Medulla oblongata (tissue), 1 donor: Measurements from ENCODE around the gene SLC7A4.
A peak's percentile ranks its signal among the peaks of the same experiment; 100 is the strongest.
"Not testable (repeated sequence)": the region's sequence is repeated elsewhere in the genome, so short reads cannot be mapped to it uniquely, and the experiment has no call there.

Source experiments
- DNase-seq: peaks from one replicate; pipeline ENCODE4 v3.0.0-alpha.2; 2015; ENCODE audit errors: extremely low spot score

The SLC7A4 gene

GRCh38 chr22:21020802-21021429, 11.4 kb downstream of the SLC7A4 start:
- DNase-seq = no peak

- no peak for DNase-seq
These were observed 14.0 kb downstream of the SLC7A4 start for GRCh38 chr22:21018314-21018713.

- no peak for DNase-seq
These were observed 15.5 kb downstream of the SLC7A4 start for GRCh38 chr22:21016644-21017420.

GRCh38 chr22:21015466-21016006, 16.8 kb downstream of the SLC7A4 start:
- DNase-seq = no peak

GRCh38 chr22:21014726-21015465, 17.5 kb downstream of the SLC7A4 start, which contains the start of gene P2RX6:
Gene P2RX6, plus strand, starts transcription at chr22:21015165. Its CDS starts 10 bp downstream, at chr22:21015175.
- DNase-seq = peak; percentile 20

- peak; percentile 84 for DNase-seq
These were observed 18.1 kb downstream of the SLC7A4 start for GRCh38 chr22:21014202-21014725.

- no peak for DNase-seq
These were observed 18.6 kb downstream of the SLC7A4 start for GRCh38 chr22:21013657-21014201.

GRCh38 chr22:21012446-21013407, 19.6 kb downstream of the SLC7A4 start:
- DNase-seq = no peak

GRCh38 chr22:21010426-21011113, 21.8 kb downstream of the SLC7A4 start:
- no peak for DNase-seq

- DNase-seq = no peak
These were observed 22.5 kb downstream of the SLC7A4 start for GRCh38 chr22:21009638-21010425.

- not testable (repeated sequence) for DNase-seq
These were observed 23.2 kb downstream of the SLC7A4 start for GRCh38 chr22:21009208-21009607.

- DNase-seq = no peak
These were observed 28.6 kb downstream of the SLC7A4 start for GRCh38 chr22:21003782-21004181.

GRCh38 chr22:21001601-21002325, 30.6 kb downstream of the SLC7A4 start, which contains the start of gene THAP7:
Gene THAP7, minus strand, starts transcription at chr22:21002118. Its CDS starts 207 bp downstream, at chr22:21001911.
- peak; percentile 96 for DNase-seq

GRCh38 chr22:21000987-21001600, 31.3 kb downstream of the SLC7A4 start:
- no peak for DNase-seq

GRCh38 chr22:21000207-21000986, 32.0 kb downstream of the SLC7A4 start:
- no peak for DNase-seq

GRCh38 chr22:20999350-21000206, 32.8 kb downstream of the SLC7A4 start:
- DNase-seq = no peak
